MCF 10A (cell line): Measurements from ENCODE around the gene METTL16. TPM values are rescaled to one million over a fixed set of nuclear protein-coding genes. Genes with fewer than 3 reads are reported as not detected.

Experiments
- BruUV-seq: library from RNA; stranded (reverse); fragments of 400-500 nt; replicated peaks from 2 replicates; lab custom pipeline; 2021; lab: Mats Ljungman, UMichigan
- CTCF ChIA-PET: fragments of 300-600 bp; sonication (Branson Sonifier 250); formaldehyde crosslinking; extraction: SDS; loops from one replicate; lab custom pipeline; 2021; ENCODE audit warnings: antibody characterized with exemption, inconsistent platforms; lab: Yijun Ruan, JAX
- POLR2A ChIA-PET: fragments of 300-600, 350-650 bp; sonication (Branson Sonifier 250); formaldehyde crosslinking; extraction: SDS; loops from one replicate; lab custom pipeline; 2020; ENCODE audit warnings: antibody characterized with exemption, inconsistent platforms; lab: Yijun Ruan, JAX
- DNase-seq: peaks from one replicate; pipeline ENCODE4 v3.0.0-alpha.2; 2018; ENCODE audit not compliant: unreplicated experiment
- H3K27ac Mint-ChIP-seq: one replicate; pipeline ENCODE4 v1.8.0; 2022; ENCODE audit warnings: mild to moderate bottlenecking, low read depth, mixed read lengths; ENCODE audit not compliant: unreplicated experiment
- H3K27me3 Mint-ChIP-seq: one replicate; pipeline ENCODE4 v1.8.0; 2022; ENCODE audit warnings: mixed read lengths; ENCODE audit not compliant: insufficient read depth, unreplicated experiment
- H3K36me3 Mint-ChIP-seq: one replicate; pipeline ENCODE4 v1.8.0; 2022; ENCODE audit warnings: mild to moderate bottlenecking, moderate library complexity, mixed read lengths; ENCODE audit not compliant: insufficient read depth, unreplicated experiment
- H3K4me1 Mint-ChIP-seq: one replicate; pipeline ENCODE4 v1.8.0; 2022; ENCODE audit warnings: mixed read lengths; ENCODE audit not compliant: insufficient read depth, unreplicated experiment
- H3K4me3 Mint-ChIP-seq: one replicate; pipeline ENCODE4 v1.8.0; 2022; ENCODE audit warnings: mild to moderate bottlenecking, moderate library complexity, mixed read lengths; ENCODE audit not compliant: unreplicated experiment
- H3K9me3 Mint-ChIP-seq: one replicate; pipeline ENCODE4 v1.8.0; 2022; ENCODE audit warnings: mixed read lengths; ENCODE audit not compliant: unreplicated experiment
- intact Hi-C: fragments of 100-400 bp; cut with micrococcal nuclease; formaldehyde crosslinking; loops from 2 replicates; pipeline ENCODE4 v1.14.1; 2022
- total RNA-seq: library from RNA; stranded (reverse); gene quantifications from 2 replicates; pipeline ENCODE4 v1.2.3, GENCODE V29; 2022
- TF ChIP-seq, protein P1 (sequence below): fragments of 200-600 bp; IDR thresholded peaks from one replicate; pipeline ENCODE4 v1.8.0; 2022; ENCODE audit warnings: antibody characterized with exemption, mild to moderate bottlenecking; ENCODE audit not compliant: unreplicated experiment

Gene METTL16
- total RNA-seq, 1 experiment from 2014 or later = 41.4 TPM

DNA sequence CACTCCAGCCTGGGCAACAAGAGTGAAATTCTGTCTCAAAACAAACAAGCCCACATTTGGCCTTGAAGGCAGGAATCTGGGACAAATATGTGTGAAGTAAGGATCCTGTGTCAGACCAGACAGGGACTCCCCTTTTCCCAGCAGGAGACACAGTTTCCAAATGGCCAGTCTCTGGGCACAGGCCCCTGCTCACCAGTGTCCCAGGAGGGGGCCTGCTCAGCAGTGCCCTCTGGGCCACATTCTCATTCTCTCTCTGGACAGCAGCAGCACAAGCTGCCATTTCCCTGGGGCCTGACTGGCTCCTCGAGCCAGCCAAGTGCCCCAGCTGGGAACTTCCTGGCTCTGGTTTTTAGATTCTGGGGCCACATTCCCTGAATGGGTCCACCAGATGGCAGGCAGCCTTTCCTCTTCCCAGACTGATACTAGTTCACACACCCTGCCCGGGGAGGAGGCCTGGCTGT lies 99.1 kb downstream of the METTL16 start:
- Mint-ChIP-seq H3K4me1 (no peaks in the 10 kb centered on the region), H3K4me3 (no peak overlapping the region), H3K27me3 (no peaks in the 10 kb centered on the region), H3K27ac (no peak overlapping the region), H3K36me3 (peaks cover 13% of the 10 kb centered on the region), H3K9me3 (no peaks in the 10 kb centered on the region)
- TF ChIP-seq, protein P1, sequence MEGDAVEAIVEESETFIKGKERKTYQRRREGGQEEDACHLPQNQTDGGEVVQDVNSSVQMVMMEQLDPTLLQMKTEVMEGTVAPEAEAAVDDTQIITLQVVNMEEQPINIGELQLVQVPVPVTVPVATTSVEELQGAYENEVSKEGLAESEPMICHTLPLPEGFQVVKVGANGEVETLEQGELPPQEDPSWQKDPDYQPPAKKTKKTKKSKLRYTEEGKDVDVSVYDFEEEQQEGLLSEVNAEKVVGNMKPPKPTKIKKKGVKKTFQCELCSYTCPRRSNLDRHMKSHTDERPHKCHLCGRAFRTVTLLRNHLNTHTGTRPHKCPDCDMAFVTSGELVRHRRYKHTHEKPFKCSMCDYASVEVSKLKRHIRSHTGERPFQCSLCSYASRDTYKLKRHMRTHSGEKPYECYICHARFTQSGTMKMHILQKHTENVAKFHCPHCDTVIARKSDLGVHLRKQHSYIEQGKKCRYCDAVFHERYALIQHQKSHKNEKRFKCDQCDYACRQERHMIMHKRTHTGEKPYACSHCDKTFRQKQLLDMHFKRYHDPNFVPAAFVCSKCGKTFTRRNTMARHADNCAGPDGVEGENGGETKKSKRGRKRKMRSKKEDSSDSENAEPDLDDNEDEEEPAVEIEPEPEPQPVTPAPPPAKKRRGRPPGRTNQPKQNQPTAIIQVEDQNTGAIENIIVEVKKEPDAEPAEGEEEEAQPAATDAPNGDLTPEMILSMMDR = no peak
- BruUV-seq = no TSS peak
- intact Hi-C loops = no loop called here
- no peak for DNase-seq
- ChIA-PET POLR2A (interaction anchor here (0.6 to 2.1 kb wide), 5 partner anchors 11 to 81 kb away, joined by 3 to 10 read pairs (median 6); partner anchors contain the start of genes MNT and TSR1), CTCF (interaction anchor here (0.7 to 14.4 kb wide), 4 partner anchors 30 to 110 kb away, joined by 3 to 309 read pairs (median 4); no protein-coding TSS in a partner anchor)

- no peak for DNase-seq
- Mint-ChIP-seq H3K27ac (no peak overlapping the region), H3K27me3 (no peaks in the 10 kb centered on the region), H3K4me3 (no peak overlapping the region), H3K36me3 (peaks cover 13% of the 10 kb centered on the region), H3K9me3 (no peaks in the 10 kb centered on the region), H3K4me1 (peaks cover 13% of the 10 kb centered on the region)
- CTCF ChIA-PET = interaction anchor here (14.4 kb wide), 1 partner anchor 29 kb away, joined by 309 read pairs; no protein-coding TSS in a partner anchor
- BruUV-seq = no TSS peak
- intact Hi-C loops = no loop called here
- POLR2A ChIA-PET = interaction anchor here (0.6 kb wide), 2 partner anchors 9 to 1649 kb away, joined by 4 to 5 read pairs; no protein-coding TSS in a partner anchor
- TF ChIP-seq, protein P1 = no peak
These were observed 100.7 kb downstream of the METTL16 start for GRCh38 chr17:2410951-2411350.

DNA sequence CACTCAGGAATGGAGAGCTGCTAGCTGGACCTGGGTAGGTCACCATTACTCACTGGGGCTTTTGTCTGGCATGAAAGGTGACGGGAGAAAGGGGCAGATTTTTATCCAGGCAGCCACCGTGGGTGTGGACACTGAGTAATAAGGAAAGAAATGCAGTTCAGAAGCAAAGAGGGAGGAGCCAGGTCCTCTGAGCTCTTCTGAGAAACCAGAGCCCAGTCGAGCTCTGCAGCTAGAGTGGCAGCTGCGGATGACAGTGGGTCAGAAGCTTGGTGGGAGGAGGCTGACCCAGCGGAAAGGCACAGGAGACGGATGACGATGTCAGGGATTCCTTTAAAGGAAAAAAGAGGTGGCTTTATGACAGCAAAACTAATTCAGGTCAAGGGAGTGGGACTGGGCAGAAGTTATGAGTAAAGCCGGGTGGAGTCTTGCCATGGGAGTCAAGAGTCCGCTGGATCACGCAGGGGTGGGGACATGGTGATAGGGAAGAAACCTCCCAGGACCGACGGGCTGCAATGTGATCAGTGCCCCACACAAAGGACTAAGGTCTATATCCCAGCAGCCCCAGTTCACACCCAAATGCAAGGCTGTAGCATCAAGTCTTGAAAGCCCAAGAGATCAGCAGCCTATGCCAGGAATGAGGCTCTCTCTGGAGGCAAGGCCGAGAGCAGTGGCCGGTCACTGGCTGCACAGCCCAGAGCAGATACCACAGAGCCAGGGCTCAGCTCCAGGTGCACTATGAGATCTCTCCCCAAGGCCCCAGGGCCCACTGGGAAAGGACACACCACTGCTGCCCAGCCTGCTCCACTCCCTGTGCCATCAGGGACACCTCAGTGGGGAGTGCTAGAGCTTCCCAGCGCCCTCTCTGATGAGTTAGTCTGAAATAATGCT lies 104.5 kb downstream of the METTL16 start:
- Mint-ChIP-seq H3K36me3 (no peaks in the 10 kb centered on the region), H3K4me3 (peak overlapping the region; percentile 65), H3K27me3 (no peaks in the 10 kb centered on the region), H3K27ac (peak overlapping the region; percentile 98), H3K9me3 (no peaks in the 10 kb centered on the region), H3K4me1 (peaks cover 36% of the 10 kb centered on the region)
- TF ChIP-seq, protein P1 = no peak
- ChIA-PET POLR2A (interaction anchor here (0.6 to 5.6 kb wide), 16 partner anchors 8 to 442 kb away, joined by 3 to 77 read pairs (median 4); partner anchors contain the start of genes PAFAH1B1, SGSM2 and TSR1), CTCF (interaction anchor here (0.5 to 14.4 kb wide), 9 partner anchors 9 to 353 kb away, joined by 3 to 309 read pairs (median 3); no protein-coding TSS in a partner anchor)
- DNase-seq = peak; percentile 86
- BruUV-seq = no TSS peak
- intact Hi-C loops = no loop called here
